ENCODE data around the gene ZCWPW1.
A peak's percentile ranks its signal among the peaks of the same experiment; 100 is the strongest.

ZCWPW1 gene, protein sequence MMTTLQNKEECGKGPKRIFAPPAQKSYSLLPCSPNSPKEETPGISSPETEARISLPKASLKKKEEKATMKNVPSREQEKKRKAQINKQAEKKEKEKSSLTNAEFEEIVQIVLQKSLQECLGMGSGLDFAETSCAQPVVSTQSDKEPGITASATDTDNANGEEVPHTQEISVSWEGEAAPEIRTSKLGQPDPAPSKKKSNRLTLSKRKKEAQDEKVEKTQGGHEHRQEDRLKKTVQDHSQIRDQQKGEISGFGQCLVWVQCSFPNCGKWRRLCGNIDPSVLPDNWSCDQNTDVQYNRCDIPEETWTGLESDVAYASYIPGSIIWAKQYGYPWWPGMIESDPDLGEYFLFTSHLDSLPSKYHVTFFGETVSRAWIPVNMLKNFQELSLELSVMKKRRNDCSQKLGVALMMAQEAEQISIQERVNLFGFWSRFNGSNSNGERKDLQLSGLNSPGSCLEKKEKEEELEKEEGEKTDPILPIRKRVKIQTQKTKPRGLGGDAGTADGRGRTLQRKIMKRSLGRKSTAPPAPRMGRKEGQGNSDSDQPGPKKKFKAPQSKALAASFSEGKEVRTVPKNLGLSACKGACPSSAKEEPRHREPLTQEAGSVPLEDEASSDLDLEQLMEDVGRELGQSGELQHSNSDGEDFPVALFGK

GRCh38 chr7:100428199-100428966 lies at the start of gene ZCWPW1:
TSS of gene ZCWPW1 (minus strand) at chr7:100428703. CDS start at chr7:100420649, 8,054 bp downstream.
- peak; percentile 88 for DNase-seq

DNA sequence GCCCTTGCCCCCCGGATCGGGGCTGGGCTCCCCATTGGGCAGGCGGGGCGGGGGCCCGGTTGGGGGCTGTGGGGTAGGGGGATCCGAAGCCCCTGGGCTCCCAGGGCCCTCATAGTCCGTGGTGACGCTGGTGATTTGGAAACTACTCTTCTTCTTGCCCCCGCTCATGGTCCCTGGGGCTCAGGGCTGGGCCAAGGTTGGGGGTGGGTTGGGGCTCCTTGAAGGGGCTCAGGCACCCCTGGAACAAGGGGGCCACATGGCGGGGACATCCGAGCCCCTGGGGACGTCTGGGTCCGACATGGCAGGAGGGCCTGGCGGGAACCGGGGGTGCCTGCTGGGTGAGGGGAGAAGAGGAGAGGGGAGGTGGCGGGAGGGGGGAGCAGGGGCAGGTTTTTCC lies 49.4 kb upstream of the ZCWPW1 start:
- no peak for DNase-seq

GRCh38 chr7:100476903-100477870 lies 48.7 kb upstream of the ZCWPW1 start:
- no peak for DNase-seq

DNA sequence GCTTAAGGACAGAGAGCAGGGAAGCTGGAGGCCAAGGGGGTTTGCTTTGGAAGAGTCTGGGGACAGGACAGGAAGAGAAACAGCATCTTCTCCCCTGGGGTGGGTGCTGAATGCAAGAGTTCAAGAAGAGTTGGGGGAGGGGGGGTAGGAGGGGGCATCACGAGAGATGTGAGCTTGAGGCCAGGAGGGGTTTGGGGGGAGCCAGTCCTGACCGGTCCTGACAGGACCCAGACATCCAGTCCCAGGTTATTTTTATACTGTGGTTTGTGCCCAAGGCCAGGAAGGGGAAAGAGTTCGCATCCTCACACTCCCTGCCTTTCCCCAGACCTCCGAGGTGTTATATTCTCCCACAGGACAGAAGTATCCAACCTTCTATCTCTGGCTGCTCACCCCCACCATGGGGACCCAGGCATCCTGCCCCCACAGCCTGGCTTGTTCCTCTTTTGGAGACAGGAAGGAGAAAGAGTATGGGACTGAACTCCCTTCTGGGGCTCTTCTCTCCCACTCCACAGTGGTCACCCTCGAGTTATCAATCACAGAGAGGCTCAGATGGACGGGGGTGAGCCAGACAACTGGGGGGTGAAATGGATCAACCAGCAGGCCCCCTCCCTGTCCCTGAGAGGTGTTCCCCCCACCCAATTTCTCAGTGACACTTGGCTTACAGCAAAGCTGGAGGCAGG lies 47.7 kb upstream of the ZCWPW1 start:
- DNase-seq: no peak

GRCh38 chr7:100475549-100475948 lies 47.0 kb upstream of the ZCWPW1 start:
- DNase-seq: no peak

DNA sequence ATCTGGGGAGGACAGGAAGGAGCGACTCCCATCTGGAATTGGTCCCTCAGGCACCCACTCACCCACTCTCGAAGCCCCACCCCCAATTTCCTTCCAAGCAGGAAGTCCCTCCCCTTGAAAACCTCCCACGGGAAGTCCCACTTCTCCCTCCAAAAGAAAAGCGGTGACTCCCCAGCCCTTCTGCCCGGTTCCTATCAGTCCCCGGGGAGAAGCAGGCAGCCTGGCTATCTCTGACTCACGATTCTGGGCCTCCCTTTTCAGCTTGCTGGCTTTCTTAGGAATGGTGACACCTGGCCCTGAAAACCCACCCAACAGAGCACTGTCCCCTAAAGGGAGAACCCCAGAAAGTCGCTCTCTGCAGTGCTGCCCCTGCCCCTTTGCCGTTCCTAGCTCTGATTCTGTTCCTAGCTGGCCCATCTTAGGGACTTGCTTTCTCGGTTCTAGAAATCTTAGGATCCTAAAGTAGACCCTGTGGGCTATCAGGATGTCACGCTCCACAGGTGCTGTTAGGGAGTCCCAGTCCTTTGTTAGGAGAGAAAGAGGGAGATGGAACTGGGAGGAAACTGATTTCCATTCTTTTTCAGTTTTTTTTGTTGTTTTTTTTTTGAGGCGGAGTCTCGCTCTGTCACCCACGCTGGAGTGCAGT lies 44.5 kb upstream of the ZCWPW1 start:
- DNase-seq: no peak

GRCh38 chr7:100472121-100472851 lies 43.8 kb upstream of the ZCWPW1 start:
- no peak for DNase-seq

- no peak for DNase-seq
Observed at GRCh38 chr7:100471021-100471420, 42.5 kb upstream of the ZCWPW1 start.

DNA sequence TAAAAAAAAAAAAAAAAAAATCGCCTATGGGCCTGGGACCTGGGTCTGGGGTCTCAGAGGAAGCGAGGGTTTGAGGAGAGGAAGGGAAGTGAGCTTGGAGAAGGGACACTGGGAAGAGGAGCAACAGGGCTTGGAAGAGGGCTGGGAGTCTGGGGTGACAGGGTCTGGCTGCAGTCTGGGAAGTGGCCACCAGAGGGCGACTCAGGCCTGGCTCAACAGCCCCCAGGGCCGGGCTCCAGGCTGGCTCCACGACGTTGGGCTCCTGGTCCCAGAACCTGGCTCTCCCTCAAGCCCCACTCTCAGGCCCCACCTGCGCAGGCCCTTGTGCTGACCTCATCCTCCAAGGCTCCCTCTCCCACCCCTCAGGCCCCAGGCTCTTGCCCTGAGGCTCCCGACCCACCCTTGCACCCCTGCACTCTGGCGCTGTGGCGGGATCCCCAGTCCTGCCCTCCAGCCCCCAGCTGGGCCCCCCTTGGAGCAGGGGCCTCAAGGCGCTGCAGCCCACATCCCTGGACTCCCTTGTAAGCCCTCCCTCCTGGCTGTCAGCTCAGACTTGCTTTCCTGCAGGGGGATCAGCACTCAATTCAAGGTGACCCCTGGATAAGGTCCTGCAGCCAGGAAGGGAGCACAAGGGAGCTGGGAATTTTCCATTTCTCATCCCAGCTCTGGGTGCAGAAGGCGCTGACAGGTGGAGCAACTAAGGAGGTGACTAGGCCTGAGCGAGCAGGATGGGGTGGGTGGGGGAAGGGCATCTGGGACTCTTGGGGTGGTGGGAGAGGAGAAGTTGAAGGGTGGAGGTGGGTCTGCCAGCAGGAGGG lies 40.9 kb upstream of the ZCWPW1 start:
- no peak for DNase-seq

DNA sequence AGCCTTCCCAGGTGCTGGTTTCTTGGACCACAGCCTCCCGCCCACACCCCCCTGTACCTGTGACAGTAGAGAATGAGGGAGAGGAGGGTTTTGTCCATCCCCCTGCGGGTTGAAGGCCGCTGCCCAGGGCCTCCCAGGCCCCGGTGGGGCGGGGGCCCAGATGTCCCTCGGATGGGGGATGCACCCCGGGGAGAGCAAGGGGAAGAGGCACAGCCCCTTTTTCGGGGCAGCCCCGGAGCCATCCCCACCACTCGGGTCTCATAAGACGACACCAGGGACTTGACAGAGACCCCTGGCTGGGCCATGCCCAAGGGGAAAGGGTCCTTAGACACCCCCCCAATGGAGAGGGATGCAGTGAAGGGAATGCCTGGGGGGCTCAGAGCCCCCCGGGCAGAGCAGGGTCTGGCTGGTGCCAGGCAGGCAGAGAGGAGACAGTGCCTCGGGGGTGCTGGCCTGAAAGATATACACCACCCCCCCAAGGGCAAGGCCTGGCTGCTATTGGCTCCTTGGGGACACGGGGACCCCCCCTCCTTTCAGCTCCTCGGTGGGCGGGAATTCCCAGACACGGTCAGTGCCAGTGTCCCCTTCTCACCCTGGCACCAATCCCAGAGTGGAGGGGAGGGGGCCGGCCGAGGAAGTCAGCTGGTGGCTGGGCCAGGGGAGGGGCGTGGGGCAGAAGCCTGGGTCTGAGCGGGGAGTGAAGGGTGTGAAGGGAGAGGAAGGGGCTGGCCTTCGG lies 39.3 kb upstream of the ZCWPW1 start:
- no peak for DNase-seq

- DNase-seq: no peak
Observed at GRCh38 chr7:100466653-100467605, 38.4 kb upstream of the ZCWPW1 start.

GRCh38 chr7:100465702-100466311 lies 37.3 kb upstream of the ZCWPW1 start:
- no peak for DNase-seq

- DNase-seq: no peak
Observed at GRCh38 chr7:100465299-100465698, 36.8 kb upstream of the ZCWPW1 start.

GRCh38 chr7:100464791-100465190 lies 36.3 kb upstream of the ZCWPW1 start:
- DNase-seq: no peak

GRCh38 chr7:100464210-100464660 lies 35.7 kb upstream of the ZCWPW1 start, which contains the start of gene SPACDR:
TSS of gene SPACDR (minus strand) at chr7:100464260. CDS start at chr7:100464025, 235 bp downstream.
- DNase-seq: no peak

DNA sequence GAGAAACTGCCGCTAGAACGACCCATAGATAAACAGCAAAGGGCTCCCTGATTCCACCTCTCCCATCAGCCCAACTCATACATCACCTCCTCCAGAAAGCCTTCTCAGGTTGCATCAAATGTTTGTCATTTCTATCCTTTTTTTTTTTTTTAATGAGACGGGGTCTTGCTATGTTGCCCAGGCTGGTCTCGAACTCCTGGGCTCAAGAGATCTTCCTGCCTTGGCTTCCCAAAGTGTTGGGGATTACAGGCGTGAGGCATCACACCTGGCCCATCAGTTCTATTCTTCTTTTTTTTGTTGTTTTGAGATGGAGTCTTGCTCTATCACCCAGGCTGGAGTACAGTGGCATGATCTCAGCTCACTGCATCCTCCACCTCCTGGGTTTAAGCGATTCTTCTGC lies 28.5 kb upstream of the ZCWPW1 start:
- DNase-seq: no peak

GRCh38 chr7:100456562-100456961 lies 28.1 kb upstream of the ZCWPW1 start:
- DNase-seq: no peak

Measured in NCI-H2081 treated with DMSO at 0.1 percent for 48 hours (cell line).